Lower lobe of right lung (tissue), 2 donors: ENCODE measurements around the gene TMEM164. TPM values are rescaled to one million over a fixed set of nuclear protein-coding genes. Genes with fewer than 3 reads are reported as not detected.
A peak's percentile ranks its signal among the peaks of the same experiment; 100 is the strongest.

Experiments
- ATAC-seq, 2 donors: fragments of 200-7000 bp; cut with Tn5 transposase; one replicate each; pipeline ENCODE4 v1.9.1; 2020 to 2022; ENCODE audit warnings: mild to moderate bottlenecking in 2 of 2, moderate library complexity in 2 of 2
- DNase-seq: peaks from one replicate; pipeline ENCODE4 v3.0.0-alpha.2; 2020
- H3K27ac ChIP-seq: fragments of 200-600 bp; one replicate; pipeline ENCODE4 v1.8.0; 2022
- H3K27me3 ChIP-seq: fragments of 200-600 bp; one replicate; pipeline ENCODE4 v1.8.0; 2022; ENCODE audit warnings: low read depth
- H3K36me3 ChIP-seq: fragments of 200-600 bp; one replicate; pipeline ENCODE4 v1.8.0; 2022; ENCODE audit warnings: mild to moderate bottlenecking
- H3K4me1 ChIP-seq: fragments of 200-600 bp; one replicate; pipeline ENCODE4 v1.8.0; 2022
- H3K4me3 ChIP-seq: fragments of 200-600 bp; one replicate; pipeline ENCODE4 v1.8.0; 2022; ENCODE audit warnings: mild to moderate bottlenecking
- H3K9me3 ChIP-seq: fragments of 200-600 bp; one replicate; pipeline ENCODE4 v1.8.0; 2022
- intact Hi-C: fragments of 100-400 bp; cut with DNase I; formaldehyde crosslinking; loops from one replicate; pipeline ENCODE4 v1.11.0; 2022
- long read RNA-seq: library from polyadenylated mRNA; unstranded; transcript quantifications from one replicate; pipeline ENCODE4 v2.0.0, GENCODE V29; 2021
- total RNA-seq: library from RNA; stranded (reverse); fragmentation: NEBNext Ultra II Directional; extraction: Animal tissue kit (Norgen Biotek cat#: 25700); gene quantifications from one replicate; pipeline ENCODE4 v1.2.1, GENCODE V29; 2021
- TF ChIP-seq, protein P1 (sequence below): fragments of 200-600 bp; IDR thresholded peaks from one replicate; pipeline ENCODE4 v1.8.0; 2022; ENCODE audit warnings: antibody characterized with exemption, mild to moderate bottlenecking
- donor health status: DM: no; HTN: yes; CAD: no; lungs with severe emphysema.

Gene TMEM164
- total RNA-seq, result 66.4 TPM
- long read RNA-seq, full-length matches to known transcripts, result 1 of 50 reads
- long read RNA-seq, partial matches to known transcripts, result 0 of 50 reads
- long read RNA-seq, other reads (novel, unspliced or antisense), result 49 of 50 reads

DNA sequence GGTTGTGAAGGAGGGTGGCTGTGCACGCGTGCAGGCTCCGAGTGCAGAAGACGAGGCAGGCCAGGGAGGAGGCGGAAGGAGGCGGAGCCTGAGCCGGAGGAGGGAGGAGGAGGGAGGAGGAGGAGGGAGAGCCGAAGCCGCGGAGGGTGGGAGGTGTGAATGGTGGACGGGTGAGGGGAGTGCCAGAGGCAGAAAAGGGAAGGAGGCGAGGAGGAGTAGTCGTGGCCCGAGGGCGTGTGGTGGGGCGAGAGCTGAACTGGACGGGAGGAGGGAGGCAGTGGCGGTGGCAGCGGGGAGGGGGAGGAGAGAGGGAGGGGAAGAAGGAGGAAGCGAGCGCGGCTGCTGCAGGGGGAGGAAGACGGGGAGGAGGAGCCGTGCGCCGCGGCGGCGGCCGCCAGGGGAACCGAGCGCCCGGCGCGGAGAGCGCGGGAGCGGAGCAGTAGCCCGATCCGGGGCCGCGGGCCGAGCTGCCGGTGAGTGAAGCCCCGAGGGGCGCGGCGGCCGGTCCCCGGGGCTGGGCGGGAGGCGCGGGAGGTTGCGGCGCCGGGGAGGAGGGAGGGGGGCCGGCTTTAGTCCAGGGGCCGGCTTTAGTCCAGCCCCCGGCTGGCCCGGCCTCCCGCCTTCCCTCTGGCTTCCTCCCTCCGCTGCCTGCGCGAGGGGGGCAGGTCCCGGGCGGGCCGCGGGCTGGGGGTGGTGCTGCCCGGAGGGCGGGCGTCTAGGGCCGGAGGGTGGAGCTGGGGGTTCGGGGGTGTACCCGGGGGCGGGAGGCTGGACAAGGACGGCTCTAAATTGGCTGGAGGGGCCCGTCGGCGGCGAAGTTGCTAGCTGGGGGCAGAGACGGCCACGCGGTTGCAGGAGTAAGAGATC, at the start of gene TMEM164:
TSS of gene TMEM164 (plus strand) at position 815 of the 867 bp plus-strand sequence. CDS start 661 bp downstream, outside the sequence.
- no peaks in the 10 kb centered on the region for H3K9me3 ChIP-seq
- peaks cover 29% of the 10 kb centered on the region for H3K4me1 ChIP-seq
- TF ChIP-seq, protein P1, sequence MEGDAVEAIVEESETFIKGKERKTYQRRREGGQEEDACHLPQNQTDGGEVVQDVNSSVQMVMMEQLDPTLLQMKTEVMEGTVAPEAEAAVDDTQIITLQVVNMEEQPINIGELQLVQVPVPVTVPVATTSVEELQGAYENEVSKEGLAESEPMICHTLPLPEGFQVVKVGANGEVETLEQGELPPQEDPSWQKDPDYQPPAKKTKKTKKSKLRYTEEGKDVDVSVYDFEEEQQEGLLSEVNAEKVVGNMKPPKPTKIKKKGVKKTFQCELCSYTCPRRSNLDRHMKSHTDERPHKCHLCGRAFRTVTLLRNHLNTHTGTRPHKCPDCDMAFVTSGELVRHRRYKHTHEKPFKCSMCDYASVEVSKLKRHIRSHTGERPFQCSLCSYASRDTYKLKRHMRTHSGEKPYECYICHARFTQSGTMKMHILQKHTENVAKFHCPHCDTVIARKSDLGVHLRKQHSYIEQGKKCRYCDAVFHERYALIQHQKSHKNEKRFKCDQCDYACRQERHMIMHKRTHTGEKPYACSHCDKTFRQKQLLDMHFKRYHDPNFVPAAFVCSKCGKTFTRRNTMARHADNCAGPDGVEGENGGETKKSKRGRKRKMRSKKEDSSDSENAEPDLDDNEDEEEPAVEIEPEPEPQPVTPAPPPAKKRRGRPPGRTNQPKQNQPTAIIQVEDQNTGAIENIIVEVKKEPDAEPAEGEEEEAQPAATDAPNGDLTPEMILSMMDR, result no peak
- DNase-seq, result peak; percentile 89
- H3K27ac ChIP-seq, result peak within 1 kb of the TSS; percentile 83
- peak within 1 kb of the TSS; percentile 68 for H3K4me3 ChIP-seq
- no peaks in the 10 kb centered on the region for H3K27me3 ChIP-seq
- H3K36me3 ChIP-seq, result no peaks in the 10 kb centered on the region
- peak; percentile 95 to 97 for ATAC-seq
- intact Hi-C loops, result no loop called here

DNA sequence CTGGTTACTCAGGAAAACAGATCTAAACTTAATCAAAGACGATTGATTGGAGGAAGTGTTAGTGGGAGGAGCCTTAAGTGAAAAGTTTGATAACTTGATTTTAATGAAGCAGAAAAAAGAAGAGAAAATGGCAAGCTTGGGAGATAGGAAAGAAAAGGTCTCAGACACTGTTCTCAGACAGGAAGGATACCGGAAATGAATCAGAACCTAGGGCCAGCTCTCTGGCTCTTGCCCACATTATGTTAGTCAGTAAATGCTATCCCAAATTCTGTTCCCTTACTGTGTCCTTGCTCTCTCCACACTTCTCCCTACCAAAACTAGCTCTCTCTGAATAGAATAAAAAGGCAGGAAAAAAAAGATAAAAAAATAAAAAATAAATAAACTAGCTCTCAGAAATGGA, 48.6 kb upstream of the TMEM164 start:
- no peak for DNase-seq
- intact Hi-C loops, result no loop called here
- Histone ChIP-seq H3K27me3 (no peaks in the 10 kb centered on the region), H3K36me3 (no peaks in the 10 kb centered on the region), H3K4me3 (no peak overlapping the region), H3K9me3 (no peaks in the 10 kb centered on the region), H3K27ac (no peak overlapping the region), H3K4me1 (no peaks in the 10 kb centered on the region)
- TF ChIP-seq, protein P1, result no peak
- ATAC-seq, result no peak

DNA sequence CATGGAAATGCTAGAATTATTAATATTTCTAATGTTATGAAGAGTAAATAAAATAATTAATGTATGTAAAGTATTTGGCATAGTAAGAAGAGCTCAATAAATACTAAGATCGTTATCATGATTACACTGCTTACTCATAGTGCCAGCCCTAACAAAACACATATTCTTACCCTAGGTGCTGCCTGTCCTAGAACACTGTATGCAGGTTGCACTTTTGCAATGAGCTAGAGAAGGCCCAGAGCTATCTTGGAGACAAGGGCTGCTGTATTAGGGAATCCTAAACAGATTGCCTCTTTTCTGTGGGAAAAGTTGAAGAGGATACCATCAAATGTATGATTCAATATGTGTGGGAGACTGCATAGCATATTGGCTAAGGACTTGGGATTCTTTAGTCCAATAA, 48.0 kb upstream of the TMEM164 start:
- Histone ChIP-seq H3K27ac (no peak overlapping the region), H3K4me1 (no peaks in the 10 kb centered on the region), H3K4me3 (no peak overlapping the region), H3K36me3 (no peaks in the 10 kb centered on the region), H3K27me3 (no peaks in the 10 kb centered on the region), H3K9me3 (no peaks in the 10 kb centered on the region)
- TF ChIP-seq, protein P1, result no peak
- ATAC-seq (no peak), DNase-seq (no peak)
- intact Hi-C loops, result no loop called here

DNA sequence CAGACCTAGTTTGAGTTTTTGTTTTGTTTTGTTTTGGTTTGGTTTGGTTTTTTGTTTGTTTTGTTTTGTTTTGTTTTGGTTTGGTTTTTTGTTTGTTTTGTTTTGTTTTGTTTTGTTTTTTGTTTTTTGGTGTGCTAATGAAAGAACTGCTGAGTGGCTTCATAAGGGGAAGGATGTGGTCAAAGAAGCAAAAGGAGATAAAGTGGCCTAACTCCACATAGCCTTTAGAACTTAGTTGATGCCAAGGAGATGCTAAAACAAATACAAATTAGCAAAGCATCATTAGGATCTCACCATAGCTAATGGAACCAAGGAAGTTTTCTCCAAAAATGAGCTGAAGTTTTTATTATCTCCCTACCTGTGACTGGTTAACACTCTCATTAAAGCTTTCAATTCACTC, 44.6 kb upstream of the TMEM164 start:
- no peaks in the 10 kb centered on the region for H3K27me3 ChIP-seq
- no peaks in the 10 kb centered on the region for H3K4me1 ChIP-seq
- TF ChIP-seq, protein P1, result no peak
- ATAC-seq (no peak), DNase-seq (no peak)
- H3K9me3 ChIP-seq, result no peaks in the 10 kb centered on the region
- intact Hi-C loops, result no loop called here
- H3K36me3 ChIP-seq, result no peaks in the 10 kb centered on the region
- no peak overlapping the region for H3K4me3 ChIP-seq
- no peak overlapping the region for H3K27ac ChIP-seq

DNA sequence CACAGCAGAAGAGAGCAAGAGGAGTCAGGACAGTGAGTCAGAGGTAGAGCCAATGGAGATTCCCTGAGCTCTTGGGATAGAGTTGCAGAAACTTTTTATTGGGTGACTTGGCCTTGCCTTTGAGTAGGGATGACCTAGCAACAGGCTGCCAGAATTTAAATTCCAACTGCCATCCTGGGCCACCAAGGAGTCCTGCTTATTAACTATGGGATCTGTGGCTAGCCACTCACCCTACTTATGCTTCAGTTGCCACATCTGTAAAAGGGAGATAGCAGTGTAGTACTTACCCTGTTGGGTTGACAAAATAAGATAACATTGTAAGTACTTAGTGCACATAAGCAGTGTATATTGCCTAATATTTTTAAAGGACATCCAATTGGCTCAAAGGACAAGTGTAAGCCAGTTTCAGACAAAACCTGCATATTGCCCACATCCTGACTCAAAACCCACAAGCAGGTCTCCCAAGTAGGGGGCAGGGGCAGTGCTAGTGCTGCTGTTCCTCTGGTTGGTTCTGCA, 43.5 kb upstream of the TMEM164 start:
- ATAC-seq (no peak), DNase-seq (no peak)
- Histone ChIP-seq H3K27ac (no peak overlapping the region), H3K9me3 (no peaks in the 10 kb centered on the region), H3K36me3 (no peaks in the 10 kb centered on the region), H3K4me3 (no peak overlapping the region), H3K27me3 (no peaks in the 10 kb centered on the region), H3K4me1 (no peaks in the 10 kb centered on the region)
- TF ChIP-seq, protein P1, result no peak
- intact Hi-C loops, result no loop called here
